Stimulated activated CD4-positive, alpha-beta T cell treated with anti-CD3 and anti-CD28 coated beads, Interleukin-12 subunit alpha, Interleukin-12 subunit beta, amount 100 ng/mL, for 4 hours (primary cell): ENCODE results near the gene ELOVL6.
"Not testable (repeated sequence)": the region's sequence is repeated elsewhere in the genome, so short reads cannot be mapped to it uniquely, and the experiment has no call there.

Experiments
- DNase-seq: peaks from one replicate; pipeline ENCODE4 v3.0.0-alpha.2; 2020

Gene ELOVL6

GRCh38 chr4:110157166-110157565, 41.2 kb downstream of the ELOVL6 start:
- not testable (repeated sequence) for DNase-seq

- DNase-seq = no peak
Measured at GRCh38 chr4:110156442-110156841, 42.0 kb downstream of the ELOVL6 start.

DNA sequence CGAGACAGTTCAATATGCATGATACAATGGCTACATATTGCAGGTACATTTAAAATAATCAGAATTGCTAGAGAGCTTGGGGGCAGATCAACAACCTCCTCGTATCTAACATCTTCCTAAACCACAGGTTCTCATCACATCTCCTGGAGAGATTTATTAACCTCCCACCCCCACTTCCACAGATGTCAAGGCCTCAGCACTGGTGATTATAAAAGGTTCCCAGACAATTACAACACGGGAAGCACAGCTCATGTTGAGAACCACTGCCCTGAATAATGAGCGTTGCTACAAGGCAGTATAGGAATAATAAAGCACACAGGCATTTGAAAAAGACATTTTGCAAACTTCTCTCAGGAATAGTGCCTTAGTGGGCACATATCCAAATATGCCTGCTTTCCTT, 42.8 kb downstream of the ELOVL6 start:
- no peak for DNase-seq

- no peak for DNase-seq
Measured at GRCh38 chr4:110154582-110154981, 43.8 kb downstream of the ELOVL6 start.

GRCh38 chr4:110152386-110152785, 46.0 kb downstream of the ELOVL6 start:
- DNase-seq = no peak

GRCh38 chr4:110149089-110149488, 49.3 kb downstream of the ELOVL6 start:
- no peak for DNase-seq

DNA sequence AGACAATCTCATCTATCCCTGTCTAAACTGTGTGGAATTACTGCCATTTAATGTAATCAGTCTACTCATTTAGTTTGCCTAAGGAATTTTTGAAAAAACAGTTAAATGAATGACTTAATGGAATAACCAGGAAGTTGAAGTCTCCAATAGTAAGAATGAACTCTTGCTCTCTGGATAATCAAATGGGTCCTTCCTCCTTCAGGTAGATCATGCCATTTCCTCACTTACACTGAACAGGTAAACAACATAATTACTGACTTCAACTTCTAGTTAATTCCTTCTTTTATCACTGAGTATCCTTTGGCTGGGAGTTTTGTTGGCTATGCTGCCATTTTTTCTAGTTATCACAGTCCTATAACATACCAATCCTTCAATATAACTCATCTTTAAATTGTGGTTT, 56.0 kb downstream of the ELOVL6 start:
- DNase-seq = no peak

DNA sequence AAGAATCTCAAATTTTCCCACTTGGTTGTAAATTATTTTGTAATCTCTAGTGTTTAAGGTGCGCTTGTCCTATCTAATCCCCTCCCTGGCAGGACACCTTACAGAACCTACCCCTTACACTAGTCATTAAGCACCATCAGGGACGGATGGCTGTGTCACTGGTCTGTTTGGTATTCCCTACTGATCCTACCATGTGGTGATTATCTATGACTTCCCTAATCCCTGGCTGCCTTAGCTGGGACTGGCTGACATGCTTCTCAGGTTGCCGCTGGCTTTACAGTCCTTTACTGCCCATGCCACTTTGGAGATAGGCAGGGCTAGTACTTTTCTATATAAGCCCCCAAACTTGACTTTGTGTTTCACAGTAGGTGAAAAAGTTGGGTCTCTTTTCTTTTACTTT, 58.6 kb downstream of the ELOVL6 start:
- no peak for DNase-seq

GRCh38 chr4:110139111-110139510, 59.3 kb downstream of the ELOVL6 start:
- no peak for DNase-seq

DNA sequence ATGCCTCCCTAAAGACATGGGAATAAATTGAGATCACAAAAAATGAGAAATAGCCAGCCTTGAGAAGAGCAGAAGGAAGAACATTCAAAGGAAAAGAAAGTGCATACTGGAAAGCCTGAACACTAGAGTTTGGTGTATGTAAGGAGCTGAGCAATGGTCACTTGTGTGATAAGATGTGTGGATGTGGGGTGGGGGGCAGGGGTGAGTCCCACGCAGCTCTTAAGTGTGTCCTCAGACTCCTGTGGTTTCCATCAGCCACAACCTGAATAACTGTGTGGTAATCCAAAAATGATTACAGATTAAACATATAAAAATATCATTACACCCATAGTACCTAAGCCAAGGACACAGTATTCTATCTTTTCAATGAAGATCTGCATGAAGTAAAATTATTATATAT, 59.9 kb downstream of the ELOVL6 start:
- DNase-seq = no peak

DNA sequence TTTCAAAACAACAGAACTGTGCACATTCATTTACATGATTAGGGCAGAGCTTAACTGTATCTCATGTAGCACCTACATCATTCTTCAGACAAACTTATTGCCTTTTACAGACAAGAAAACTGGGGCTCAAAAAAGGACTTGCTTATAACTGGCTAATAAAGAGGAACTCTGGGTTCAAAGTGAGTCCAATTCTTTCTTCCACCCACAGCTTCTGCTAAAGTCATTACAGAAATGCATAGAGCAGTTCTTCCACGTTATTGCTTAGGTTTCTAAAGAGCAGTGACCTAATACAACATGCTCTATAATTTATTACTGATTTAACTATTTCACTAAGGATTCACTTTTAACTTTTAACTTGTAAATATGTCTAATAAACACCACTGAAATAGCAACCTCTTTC, 60.6 kb downstream of the ELOVL6 start:
- no peak for DNase-seq

GRCh38 chr4:110135523-110135922, 62.9 kb downstream of the ELOVL6 start:
- no peak for DNase-seq

- DNase-seq = no peak
Measured at GRCh38 chr4:110135076-110135475, 63.3 kb downstream of the ELOVL6 start.

DNA sequence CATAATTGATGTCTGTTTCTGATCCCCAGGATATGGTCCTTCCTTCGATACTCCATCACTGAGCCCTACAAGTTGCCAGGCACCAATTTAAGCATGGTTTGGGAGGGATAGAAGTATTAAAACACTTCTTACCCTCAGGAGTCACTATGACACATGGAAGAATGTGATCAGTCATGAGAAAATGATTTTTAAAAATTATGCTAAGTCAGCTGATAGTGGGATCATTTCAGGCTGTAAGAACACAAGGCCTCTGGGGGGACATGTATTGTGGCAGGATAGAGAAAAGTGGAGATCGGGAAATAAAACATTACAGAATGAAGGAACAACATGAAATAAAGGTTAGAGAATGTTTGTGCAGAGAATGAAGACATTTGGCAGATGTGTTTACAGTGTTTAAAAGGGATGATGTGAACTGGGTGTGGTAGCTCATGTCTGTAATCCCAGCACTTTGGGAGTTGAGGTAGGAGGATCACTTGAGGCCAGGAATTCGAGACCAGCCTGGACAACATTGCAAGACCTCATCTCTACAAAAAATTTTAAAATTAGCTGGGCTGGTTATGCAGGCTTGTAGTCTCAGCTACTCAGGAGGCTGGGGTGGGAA, 64.0 kb downstream of the ELOVL6 start:
- no peak for DNase-seq

DNA sequence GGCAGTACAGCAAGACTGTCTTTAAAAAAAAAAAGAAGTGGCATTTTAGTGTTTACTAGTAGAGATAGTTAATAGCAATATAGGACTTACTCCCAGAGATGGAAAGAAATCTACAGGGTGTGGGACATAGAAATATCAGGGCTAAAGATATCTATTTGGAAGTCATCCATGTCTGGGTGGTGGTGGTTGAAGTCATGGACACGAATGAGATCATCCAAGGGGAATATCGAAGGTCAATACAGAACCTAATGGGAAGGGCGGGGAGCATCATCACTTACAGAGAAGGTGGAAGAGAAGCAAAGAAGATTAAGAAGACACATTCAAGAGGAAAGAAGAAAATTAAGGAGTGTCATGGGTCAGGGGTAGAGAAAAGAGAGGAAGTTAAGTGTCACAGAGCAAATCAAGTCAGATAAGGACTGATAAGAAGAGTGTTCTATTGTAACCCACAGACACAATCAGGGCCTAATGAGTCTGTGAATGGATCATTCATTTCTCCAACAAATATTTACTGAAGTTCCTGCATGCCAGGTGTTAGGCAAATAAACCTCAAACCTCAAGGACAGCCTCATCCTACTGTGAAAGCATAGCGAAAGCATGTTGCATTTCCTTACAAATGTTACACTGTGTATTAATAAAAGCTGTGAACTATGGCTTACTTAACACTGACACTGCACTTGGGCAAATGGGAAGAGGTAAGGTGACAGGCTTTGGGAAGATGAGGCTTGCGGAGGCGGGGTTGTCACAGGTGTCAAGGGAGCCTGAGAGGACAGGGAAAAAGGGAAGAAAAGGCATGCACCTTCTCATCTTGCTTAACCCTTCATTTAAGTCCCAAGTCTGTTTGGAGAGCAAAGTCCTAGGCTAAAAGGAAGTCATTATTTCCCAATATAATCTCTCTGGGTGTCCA, 65.3 kb downstream of the ELOVL6 start:
- no peak for DNase-seq

DNA sequence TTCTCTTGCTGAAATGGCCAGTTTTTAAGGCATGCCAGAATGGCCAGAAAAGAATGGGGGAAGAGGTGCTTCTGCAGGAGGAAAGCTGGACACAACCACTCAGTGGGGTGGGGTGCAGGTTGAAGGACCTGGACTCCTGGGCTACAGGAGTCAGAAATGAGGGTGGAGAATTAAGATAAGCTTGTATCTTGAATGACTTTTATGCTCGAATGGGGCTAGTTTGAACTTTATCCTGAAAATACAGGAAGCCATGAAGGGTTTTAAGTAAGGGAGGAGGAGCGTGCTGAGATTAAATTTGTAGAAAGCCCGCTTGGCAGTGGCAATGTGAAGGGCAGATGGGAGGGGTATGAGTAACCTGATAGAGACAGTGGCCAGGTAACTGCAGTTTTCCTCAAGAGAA, 66.5 kb downstream of the ELOVL6 start:
- no peak for DNase-seq

- no peak for DNase-seq
Measured at GRCh38 chr4:110130576-110131358, 67.6 kb downstream of the ELOVL6 start.

- no peak for DNase-seq
Measured at GRCh38 chr4:110129544-110129943, 68.9 kb downstream of the ELOVL6 start.

GRCh38 chr4:110128472-110128919, 69.9 kb downstream of the ELOVL6 start:
- DNase-seq = no peak

DNA sequence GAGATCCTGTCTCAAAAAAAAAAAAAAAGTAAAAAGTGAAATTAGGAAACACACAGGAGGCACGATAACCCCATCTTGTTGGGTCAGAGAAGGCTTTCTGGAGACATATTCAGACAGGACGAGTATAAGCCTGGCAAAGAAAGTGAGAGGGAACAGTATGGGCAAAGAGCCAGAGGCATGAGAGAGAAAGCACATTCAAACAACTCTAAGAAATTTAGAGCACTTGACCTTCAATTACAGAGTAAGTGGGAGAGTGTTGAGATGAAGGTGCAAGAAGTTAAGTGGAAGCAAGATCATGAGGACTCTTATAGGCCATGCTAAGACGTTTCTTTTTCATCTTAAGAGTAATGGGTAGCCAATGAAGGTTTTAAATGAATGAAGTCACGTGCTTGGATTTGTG, 70.4 kb downstream of the ELOVL6 start:
- DNase-seq = no peak

GRCh38 chr4:110124711-110125110, 73.7 kb downstream of the ELOVL6 start:
- no peak for DNase-seq

DNA sequence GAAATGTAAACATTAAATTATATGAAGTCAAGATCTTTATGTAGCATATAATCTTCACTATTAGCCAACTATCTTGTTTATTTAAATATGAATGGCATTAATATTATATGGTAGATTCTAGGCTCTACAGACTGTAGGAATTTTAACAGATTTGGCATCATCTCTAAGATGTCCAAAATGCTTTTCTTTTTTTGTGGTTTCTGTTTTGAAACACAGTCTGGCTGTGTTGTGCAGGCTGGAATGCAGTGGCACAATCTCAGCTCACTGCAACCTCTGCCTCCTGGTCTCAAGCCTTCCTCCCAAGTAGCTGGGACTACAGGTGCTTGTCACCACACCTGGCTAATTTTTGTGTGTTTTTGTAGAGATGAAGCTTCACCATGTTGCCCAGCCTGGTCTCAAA, 76.2 kb downstream of the ELOVL6 start:
- no peak for DNase-seq

GRCh38 chr4:110120506-110120905, 77.9 kb downstream of the ELOVL6 start:
- no peak for DNase-seq

DNA sequence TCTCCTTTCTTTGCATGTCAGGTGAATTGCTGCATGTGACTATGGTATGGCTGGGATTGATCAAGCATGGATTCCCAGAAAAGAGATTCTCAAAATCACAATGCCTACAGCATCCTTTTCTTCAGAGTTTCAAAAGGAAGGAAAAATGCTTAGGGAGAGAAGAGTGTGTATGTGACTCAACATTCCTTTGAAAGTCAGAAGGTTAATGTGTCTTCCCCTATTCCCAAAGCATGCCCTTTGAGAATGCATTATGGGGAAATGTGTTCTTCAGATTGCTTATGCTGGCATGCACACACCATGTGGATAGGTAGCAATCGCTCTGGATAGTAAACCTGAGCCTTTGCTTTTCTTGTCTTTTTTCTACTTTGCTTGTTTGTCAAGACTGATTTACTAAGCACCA, 78.5 kb downstream of the ELOVL6 start:
- no peak for DNase-seq
